H1 (cell line): ENCODE results near the gene KDM6A. TPM values are rescaled to one million over a fixed set of nuclear protein-coding genes. Genes with fewer than 3 reads are reported as not detected.

Source experiments
- CTCF ChIA-PET: fragments of 300-600 bp; sonication (Branson Sonifier 250); formaldehyde crosslinking; loops from one replicate; lab custom pipeline; 2021; ENCODE audit not compliant: partially characterized antibody; lab: Charles Lee
- POLR2A ChIA-PET: fragments of 300-600 bp; sonication (Branson Sonifier 250); formaldehyde crosslinking; loops from one replicate; lab custom pipeline; 2021; ENCODE audit warnings: inconsistent platforms; ENCODE audit not compliant: partially characterized antibody; lab: Charles Lee
- DNase-seq, 2 experiments: peaks; one replicate each; pipeline versions ENCODE4 v3.0.0 to v3.0.0-alpha.2; 2010 to 2022; ENCODE audit warnings: low spot score in 2 of 2, low read depth in 1 of 2, mixed read lengths in 1 of 2
- FAIRE-seq: peaks from 2 replicates; lab custom pipeline; 2011; peaks lifted over from hg19 to GRCh38; lab: Jason Lieb, UNC
- H2AFZ ChIP-seq: 2 replicates; pipeline ENCODE4 v1.8.1; 2012; ENCODE audit warnings: low read length, inconsistent platforms
- H2AK5ac ChIP-seq: 2 replicates; pipeline ENCODE4 v1.6.1; 2013; ENCODE audit warnings: low read depth, low read length
- H2BK120ac ChIP-seq: replicated peaks from 2 replicates; pipeline ENCODE3; 2013; ENCODE audit warnings: low read depth, low read length, inconsistent platforms
- H2BK12ac ChIP-seq: 2 replicates; pipeline ENCODE4 v1.6.1; 2013; ENCODE audit warnings: low read depth, low read length
- H2BK15ac ChIP-seq: 2 replicates; pipeline ENCODE4 v1.6.1; 2013; ENCODE audit warnings: low read length
- H2BK20ac ChIP-seq: 2 replicates; pipeline ENCODE4 v1.6.1; 2013; ENCODE audit warnings: low read length
- H2BK5ac ChIP-seq: 2 replicates; pipeline ENCODE4 v1.6.1; 2013; ENCODE audit warnings: low read depth, low read length
- H3K14ac ChIP-seq: 2 replicates; pipeline ENCODE4 v1.6.1; 2013; ENCODE audit warnings: inconsistent platforms; ENCODE audit not compliant: insufficient read length
- H3K18ac ChIP-seq: 2 replicates; pipeline ENCODE4 v1.6.1; 2013; ENCODE audit warnings: low read length; ENCODE audit errors: extremely low read depth
- H3K23ac ChIP-seq: 2 replicates; pipeline ENCODE4 v1.6.1; 2013; ENCODE audit warnings: inconsistent platforms; ENCODE audit not compliant: insufficient read length
- H3K23me2 ChIP-seq: 2 replicates; pipeline ENCODE4 v1.6.1; 2013; ENCODE audit warnings: low read depth, low read length
- H3K27ac ChIP-seq: 2 replicates; pipeline ENCODE4 v1.6.1; 2011; ENCODE audit warnings: low read depth, low read length, inconsistent platforms
- H3K27me3 ChIP-seq, 4 experiments: replicated peaks in 1 of 4; 1 replicate in 1 of 4; 2 replicates in 3 of 4; pipeline versions ENCODE4 v1.6.1 to v1.8.1; 2011 to 2013; ENCODE audit warnings: low read length in 3 of 4, mild to moderate bottlenecking in 3 of 4, inconsistent platforms in 2 of 4, mixed read lengths in 2 of 4, moderate library complexity in 1 of 4; ENCODE audit not compliant: control insufficient read depth in 3 of 4, insufficient read depth in 3 of 4; ENCODE audit errors: extremely low read depth in 1 of 4
- H3K36me3 ChIP-seq, 4 experiments: 2 replicates each; pipeline versions ENCODE4 v1.6.1 to v1.8.1; 2011 to 2013; ENCODE audit warnings: mild to moderate bottlenecking in 4 of 4, low read length in 3 of 4, moderate library complexity in 2 of 4, control low read depth in 1 of 4, inconsistent platforms in 1 of 4; ENCODE audit not compliant: insufficient read depth in 4 of 4, control insufficient read depth in 2 of 4
- H3K4ac ChIP-seq: replicated peaks from 2 replicates; pipeline ENCODE3; 2013; ENCODE audit warnings: low read length, low read depth, mixed read lengths, inconsistent platforms; ENCODE audit not compliant: insufficient read length
- H3K4me1 ChIP-seq, 4 experiments: replicated peaks in 1 of 4; 1 replicate in 1 of 4; 2 replicates in 3 of 4; pipeline versions ENCODE4 v1.6.1 to v1.8.1; 2011 to 2013; ENCODE audit warnings: low read length in 3 of 4, inconsistent platforms in 2 of 4, mixed read lengths in 1 of 4; ENCODE audit not compliant: insufficient read depth in 4 of 4, control insufficient read depth in 3 of 4
- H3K4me2 ChIP-seq, 2 experiments: 2 replicates each; pipeline versions ENCODE4 v1.6.1 to v1.8.1; 2011 to 2013; ENCODE audit warnings: low read depth in 2 of 2, low read length in 2 of 2, control low read depth in 1 of 2, inconsistent platforms in 1 of 2, mild to moderate bottlenecking in 1 of 2; ENCODE audit not compliant: insufficient read depth in 1 of 2
- H3K4me3 ChIP-seq, 4 experiments: fragments of 200-600, 300-600 bp in 1 of 4; sonication (generic), shearing (Covaris generic), sonication (Bioruptor Twin) in 1 of 4; 2 replicates each; pipeline versions ENCODE4 v1.5.1 to v1.8.1; 2011 to 2016; ENCODE audit warnings: low read length in 4 of 4, low read depth in 3 of 4, control low read depth in 2 of 4, inconsistent platforms in 2 of 4, mild to moderate bottlenecking in 2 of 4, mixed read lengths in 1 of 4, moderate library complexity in 1 of 4; ENCODE audit not compliant: insufficient read depth in 2 of 4; ENCODE audit errors: extremely low read depth in 1 of 4
- H3K56ac ChIP-seq: replicated peaks from 2 replicates; pipeline ENCODE3; 2013; ENCODE audit warnings: low read depth, mild to moderate bottlenecking, mixed read lengths, low read length, inconsistent platforms; ENCODE audit not compliant: insufficient read length
- H3K79me1 ChIP-seq: 2 replicates; pipeline ENCODE4 v1.6.1; 2013; ENCODE audit warnings: low read depth, low read length, control low read depth
- H3K79me2 ChIP-seq, 2 experiments: 2 replicates each; pipeline versions ENCODE4 v1.6.1 to v1.8.1; 2012 to 2013; ENCODE audit warnings: low read length in 2 of 2, mild to moderate bottlenecking in 2 of 2, inconsistent platforms in 1 of 2; ENCODE audit not compliant: insufficient read depth in 2 of 2, control insufficient read depth in 1 of 2
- H3K9ac ChIP-seq, 4 experiments: replicated peaks in 1 of 4; 1 replicate in 1 of 4; 2 replicates in 3 of 4; pipeline versions ENCODE4 v1.6.1 to v1.8.1; 2011 to 2013; ENCODE audit warnings: low read depth in 3 of 4, low read length in 3 of 4, control low read depth in 2 of 4, mild to moderate bottlenecking in 2 of 4, moderate library complexity in 2 of 4, inconsistent platforms in 1 of 4; ENCODE audit errors: extremely low read depth in 1 of 4
- H3K9me3 ChIP-seq, 2 experiments: 2 replicates each; pipeline versions ENCODE4 v1.6.1 to v1.8.1; 2012 to 2013; ENCODE audit warnings: mild to moderate bottlenecking in 2 of 2, moderate library complexity in 2 of 2, control low read depth in 1 of 2, inconsistent platforms in 1 of 2, low read depth in 1 of 2, low read length in 1 of 2, mixed read lengths in 1 of 2; ENCODE audit not compliant: insufficient read depth in 2 of 2
- H4K20me1 ChIP-seq, 2 experiments: replicated peaks in 1 of 2; 2 replicates each; pipeline versions ENCODE3 to v1.8.1; 2011 to 2013; ENCODE audit warnings: inconsistent platforms in 2 of 2, low read length in 2 of 2, mild to moderate bottlenecking in 1 of 2; ENCODE audit not compliant: insufficient read depth in 2 of 2, control insufficient read depth in 1 of 2
- H4K5ac ChIP-seq: 2 replicates; pipeline ENCODE4 v1.6.1; 2013; ENCODE audit warnings: low read length, low read depth, mixed read lengths, inconsistent platforms; ENCODE audit not compliant: insufficient read length
- H4K8ac ChIP-seq: 2 replicates; pipeline ENCODE4 v1.8.0; 2013; ENCODE audit warnings: mild to moderate bottlenecking, moderate library complexity, low read length, inconsistent platforms; ENCODE audit not compliant: insufficient read depth; ENCODE audit errors: extremely low read depth
- H4K91ac ChIP-seq: replicated peaks from 2 replicates; pipeline ENCODE3; 2013; ENCODE audit warnings: low read length, mixed read lengths, inconsistent platforms; ENCODE audit not compliant: insufficient read length
- BCL11A ChIP-seq, 2 experiments: IDR thresholded peaks; one replicate each; pipeline ENCODE4 v1.6.1; 2011; ENCODE audit warnings: low read depth in 2 of 2, low read length in 2 of 2, mild to moderate bottlenecking in 2 of 2
- GABPA ChIP-seq: IDR thresholded peaks from 2 replicates; pipeline ENCODE4 v1.6.1; 2011; ENCODE audit warnings: mild to moderate bottlenecking, low read length, moderate library complexity, borderline replicate concordance; ENCODE audit not compliant: insufficient read depth
- NRF1 ChIP-seq: IDR thresholded peaks from 2 replicates; pipeline ENCODE4 v1.6.1; 2011; ENCODE audit warnings: mild to moderate bottlenecking, low read depth, low read length, improper control_type of control experiment
- POLR2A ChIP-seq, 2 experiments: IDR thresholded peaks; 1 replicate in 1 of 2; 2 replicates in 1 of 2; pipeline ENCODE4 v1.6.1; 2011; ENCODE audit warnings: low read depth in 2 of 2, low read length in 2 of 2, mild to moderate bottlenecking in 2 of 2; ENCODE audit errors: control extremely low read depth in 1 of 2
- SIN3A ChIP-seq, 2 experiments: IDR thresholded peaks in 1 of 2; conservative IDR thresholded peaks in 1 of 2; 2 replicates each; pipeline ENCODE4 v1.6.1; 2011 to 2012; ENCODE audit warnings: low read length in 2 of 2, improper control_type of control experiment in 1 of 2, low read depth in 1 of 2, mild to moderate bottlenecking in 1 of 2
- TEAD4 ChIP-seq: IDR thresholded peaks from 2 replicates; pipeline ENCODE4 v1.6.1; 2012; ENCODE audit warnings: low read depth, low read length, inconsistent platforms, mixed read lengths
- WGBS, 2 experiments: shearing (Covaris generic) in 1 of 2; methylation state at CpG; one replicate each; pipeline versions ENCODE4 v1.1.6 to v1.1.7; 2013 to 2015; ENCODE audit warnings: low lambda C conversion rate in 2 of 2, mixed read lengths in 2 of 2, inconsistent platforms in 1 of 2, low coverage in 1 of 2, missing lambda C conversion rate in 1 of 2; ENCODE audit not compliant: insufficient replicate concordance in 2 of 2, insufficient coverage in 1 of 2, insufficient read length in 1 of 2; ENCODE audit errors: extremely low coverage in 1 of 2, missing lambda C conversion rate in 1 of 2; 5-methylcytosine and 5-hydroxymethylcytosine counted together
- polyA plus RNA-seq, 7 experiments: library from polyadenylated mRNA; depleted of rRNA in 3 of 7; stranded (reverse) in 5 of 7; unstranded in 2 of 7; fragments of >200 nt in 5 of 7; fragments of 200-250 nt in 2 of 7; gene quantifications; 1 replicate in 5 of 7; 2 replicates in 1 of 7; 4 replicates in 1 of 7; pipeline versions ENCODE4 v1.2.1 to v1.2.3, GENCODE V29; 2011 to 2013; ENCODE audit warnings: missing spikeins in 2 of 7, mixed read lengths in 2 of 7
- total RNA-seq: library from RNA; stranded (reverse); fragmentation: NEBNext Ultra II Directional; extraction: Animal tissue kit (Norgen Biotek cat#: 25700); gene quantifications from 2 replicates; pipeline ENCODE4 v1.2.1, GENCODE V29; 2021

Gene KDM6A
- total and polyA plus RNA-seq, 2 of the 8 experiments (the other 6 are each of a cell fraction or from before 2014, with no cell fraction given): 43.5 to 58.4 TPM

DNA sequence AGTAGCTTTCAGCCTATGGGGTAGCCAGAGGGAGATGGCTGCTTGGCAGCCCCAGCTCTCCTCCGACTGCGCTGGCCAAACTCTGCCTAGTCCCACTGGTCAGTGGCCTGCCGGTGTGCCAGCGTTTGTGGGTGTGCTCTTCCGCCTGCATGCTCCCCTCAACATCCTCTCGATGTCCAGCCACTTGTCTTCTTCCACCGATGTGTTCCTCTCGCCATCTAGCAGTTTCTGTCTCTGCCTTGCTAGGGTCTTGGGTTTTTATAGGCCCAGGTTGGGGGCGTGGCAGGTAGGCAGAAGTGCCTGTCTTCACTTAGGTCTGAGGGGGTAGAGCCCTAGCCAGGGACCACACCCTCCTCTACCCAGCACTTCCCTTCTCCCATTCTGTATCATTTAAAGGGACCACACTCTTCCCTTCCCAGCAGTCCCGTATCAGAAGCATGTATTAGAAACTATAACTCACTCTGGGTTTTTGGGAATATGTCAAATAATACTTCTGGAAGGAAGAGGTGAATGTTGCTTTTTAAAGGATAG is 124.4 kb downstream of the KDM6A start:
- H3K4me3 ChIP-seq: no peak overlapping the region
- no peaks in the 10 kb centered on the region for H3K27me3 ChIP-seq
- no peak overlapping the region for H2BK120ac ChIP-seq
- no peak overlapping the region for H2AK5ac ChIP-seq
- H3K56ac ChIP-seq: no peak overlapping the region
- ChIA-PET POLR2A (interaction anchor here (1.7 kb wide), 1 partner anchor 125 kb away, joined by 3 read pairs; the partner anchor contains the start of gene KDM6A), CTCF (no interaction called here)
- H2BK12ac ChIP-seq: no peak overlapping the region
- peaks cover 0 to 8% of the 10 kb centered on the region in 2 experiments for H4K20me1 ChIP-seq
- no peaks in the 10 kb centered on the region for H3K36me3 ChIP-seq
- H3K4ac ChIP-seq: no peak overlapping the region
- no peak overlapping the region for H2BK5ac ChIP-seq
- no peak overlapping the region for H2AFZ ChIP-seq
- H3K79me1 ChIP-seq: no peaks in the 10 kb centered on the region
- H3K23me2 ChIP-seq: no peaks in the 10 kb centered on the region
- peaks cover 0 to 2% (median 0%) of the 10 kb centered on the region in 4 experiments; a peak in 1 of 7 replicates for H3K4me1 ChIP-seq
- WGBS, 2 experiments: 90% methylated on average over 5 of the region's 10 CpGs; no CpG with 5 or more reads in 1 of the 2 experiments
- FAIRE-seq: no peak
- no peak overlapping the region for H2BK15ac ChIP-seq
- H3K9me3 ChIP-seq: no peaks in the 10 kb centered on the region
- H3K4me2 ChIP-seq: no peak overlapping the region
- TF ChIP-seq POLR2A (IDR thresholded peaks at IDR 0.05; ENCODE audit: control extremely low read depth in 1 of 2, low read depth in 2 of 2, low read length in 2 of 2) (no peak), TEAD4 (no peak), BCL11A (IDR thresholded peaks at IDR 0.05; ENCODE audit: low read depth in 2 of 2, low read length in 2 of 2) (no peak), NRF1 (no peak), GABPA (no peak), SIN3A (conservative IDR thresholded peaks at IDR 0.05 in 1 of 2, IDR thresholded peaks at IDR 0.05 in 1 of 2; ENCODE audit: low read depth in 1 of 2, low read length in 2 of 2) (no peak)
- TF ChIP-seq, all 59 proteins: peak for 0
- DNase-seq: no peak
- no peak overlapping the region for H3K14ac ChIP-seq
- H3K18ac ChIP-seq: no peak overlapping the region
- H4K8ac ChIP-seq: no peak overlapping the region
- no peak overlapping the region for H2BK20ac ChIP-seq
- H4K91ac ChIP-seq: no peak overlapping the region
- H3K23ac ChIP-seq: no peak overlapping the region
- peaks cover 0 to 96% of the 10 kb centered on the region in 2 experiments; a peak in 3 of 4 replicates for H3K79me2 ChIP-seq
- no peak overlapping the region for H3K9ac ChIP-seq
- H4K5ac ChIP-seq: no peak overlapping the region
- H3K27ac ChIP-seq: no peak overlapping the region
